ENCODE data around the gene XKRX.

Gene XKRX

GRCh38 chrX:100883654-100884053 is 45.1 kb downstream of the XKRX start:
- no peak for DNase-seq

- DNase-seq: no peak
Observed at GRCh38 chrX:100880368-100880767, 48.3 kb downstream of the XKRX start.

GRCh38 chrX:100874325-100874724 is 54.4 kb downstream of the XKRX start, which contains the start of gene NOX1:
Gene NOX1 (minus strand): TSS chrX:100874359. CDS start chrX:100874139, 220 bp downstream.
- DNase-seq: no peak

GRCh38 chrX:100871594-100872560 is 56.8 kb downstream of the XKRX start:
- DNase-seq: no peak

GRCh38 chrX:100870527-100870926 is 58.2 kb downstream of the XKRX start:
- no peak for DNase-seq

- DNase-seq: no peak
Observed at GRCh38 chrX:100868273-100868672, 60.4 kb downstream of the XKRX start.

GRCh38 chrX:100864657-100865391 is 63.9 kb downstream of the XKRX start:
- DNase-seq: no peak

Measured in NCI-H510A (cell line).